ENCODE data around the gene VAV3.
A peak's percentile ranks its signal among the peaks of the same experiment; 100 is the strongest.

Gene VAV3

DNA sequence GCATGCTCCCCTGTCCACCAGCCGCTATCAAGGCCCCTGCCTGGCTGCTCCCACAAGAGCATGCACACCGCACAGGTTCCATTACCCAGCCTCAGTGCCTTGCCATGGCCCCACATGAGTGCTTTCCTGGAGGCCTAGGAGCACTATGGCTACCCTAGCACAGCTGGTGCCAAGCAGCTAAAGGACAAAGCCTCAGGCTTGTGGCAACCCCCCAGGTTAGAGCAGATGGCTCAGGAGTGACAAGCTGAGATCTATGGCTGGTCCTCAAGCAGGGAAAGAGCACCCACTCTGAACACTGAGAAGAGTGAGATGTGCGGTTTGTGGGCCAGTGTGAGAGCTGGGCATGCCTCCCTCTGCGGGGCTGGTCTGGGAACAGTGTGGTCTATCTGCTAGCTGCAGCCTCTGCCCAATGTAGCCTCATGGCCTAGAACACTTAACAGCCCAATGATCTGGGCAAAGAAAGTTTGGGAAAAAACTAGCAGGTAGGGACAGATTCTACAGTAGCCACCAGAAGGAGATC, 129.8 kb downstream of the VAV3 start:
- Histone ChIP-seq H3K9me3 (ENCODE audit: control insufficient read depth, low read length) (no peaks in the 10 kb centered on the region), H3K4me1 (ENCODE audit: control insufficient read depth, insufficient read depth, low read length, poor library complexity, severe bottlenecking) (no peaks in the 10 kb centered on the region), H3K27ac (ENCODE audit: insufficient read depth, low read length, poor library complexity, severe bottlenecking) (no peak overlapping the region), H3K36me3 (ENCODE audit: control insufficient read depth, insufficient read depth, low read length) (no peaks in the 10 kb centered on the region), H3K4me3 (ENCODE audit: insufficient read depth, low read depth, low read length, poor library complexity, severe bottlenecking) (no peak overlapping the region), H3K27me3 (replicated peaks; ENCODE audit: control insufficient read depth, insufficient read depth, low read length, poor library complexity, severe bottlenecking) (no peaks in the 10 kb centered on the region)
- DNase-seq = no peak

DNA sequence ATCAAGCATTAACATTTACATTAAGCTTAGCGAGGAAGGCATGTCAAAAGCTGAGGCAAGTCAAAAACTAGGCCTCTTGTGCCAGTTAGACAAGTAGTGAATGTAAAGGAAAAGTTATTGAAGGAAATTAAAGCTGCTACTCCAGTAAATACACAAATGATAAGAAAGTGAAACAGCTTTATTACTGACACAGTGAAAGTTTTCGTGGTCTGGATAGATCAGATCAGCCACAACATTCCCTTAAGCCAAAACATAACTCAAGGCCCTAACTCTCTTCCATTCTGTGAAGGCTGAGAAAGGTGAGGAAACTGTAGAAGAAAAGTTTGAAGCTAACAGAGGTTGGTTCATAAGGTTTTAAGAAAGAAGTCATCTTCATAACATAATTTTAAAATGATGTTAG, 131.9 kb downstream of the VAV3 start:
- Histone ChIP-seq H3K9me3 (ENCODE audit: control insufficient read depth, low read length) (no peaks in the 10 kb centered on the region), H3K36me3 (ENCODE audit: control insufficient read depth, insufficient read depth, low read length) (no peaks in the 10 kb centered on the region), H3K4me3 (ENCODE audit: insufficient read depth, low read depth, low read length, poor library complexity, severe bottlenecking) (no peak overlapping the region), H3K27me3 (replicated peaks; ENCODE audit: control insufficient read depth, insufficient read depth, low read length, poor library complexity, severe bottlenecking) (no peaks in the 10 kb centered on the region), H3K27ac (ENCODE audit: insufficient read depth, low read length, poor library complexity, severe bottlenecking) (no peak overlapping the region), H3K4me1 (ENCODE audit: control insufficient read depth, insufficient read depth, low read length, poor library complexity, severe bottlenecking) (peaks cover 9% of the 10 kb centered on the region)
- DNase-seq = no peak

DNA sequence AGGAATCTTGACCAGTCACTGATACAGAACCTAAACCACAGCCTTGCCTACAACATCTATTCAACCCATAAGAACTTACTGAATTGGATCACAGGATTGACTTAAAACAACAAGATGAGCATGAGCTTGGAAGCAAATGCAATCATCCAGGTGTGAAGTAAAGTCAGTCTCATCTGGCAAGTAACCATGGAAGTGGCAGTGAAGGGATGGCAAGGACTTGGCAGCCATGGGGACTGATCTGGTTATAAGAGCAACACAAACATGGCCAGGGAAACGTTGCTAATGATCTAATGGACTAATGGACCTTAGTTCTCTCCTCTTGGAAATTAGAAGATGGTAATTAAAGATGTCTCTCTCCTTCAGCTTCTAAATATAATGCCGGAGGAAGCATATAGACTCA, 133.1 kb downstream of the VAV3 start:
- Histone ChIP-seq H3K4me1 (ENCODE audit: control insufficient read depth, insufficient read depth, low read length, poor library complexity, severe bottlenecking) (peaks cover 9% of the 10 kb centered on the region), H3K9me3 (ENCODE audit: control insufficient read depth, low read length) (no peaks in the 10 kb centered on the region), H3K4me3 (ENCODE audit: insufficient read depth, low read depth, low read length, poor library complexity, severe bottlenecking) (no peak overlapping the region), H3K27ac (ENCODE audit: insufficient read depth, low read length, poor library complexity, severe bottlenecking) (no peak overlapping the region), H3K27me3 (replicated peaks; ENCODE audit: control insufficient read depth, insufficient read depth, low read length, poor library complexity, severe bottlenecking) (no peaks in the 10 kb centered on the region), H3K36me3 (ENCODE audit: control insufficient read depth, insufficient read depth, low read length) (no peaks in the 10 kb centered on the region)
- no peak for DNase-seq

DNA sequence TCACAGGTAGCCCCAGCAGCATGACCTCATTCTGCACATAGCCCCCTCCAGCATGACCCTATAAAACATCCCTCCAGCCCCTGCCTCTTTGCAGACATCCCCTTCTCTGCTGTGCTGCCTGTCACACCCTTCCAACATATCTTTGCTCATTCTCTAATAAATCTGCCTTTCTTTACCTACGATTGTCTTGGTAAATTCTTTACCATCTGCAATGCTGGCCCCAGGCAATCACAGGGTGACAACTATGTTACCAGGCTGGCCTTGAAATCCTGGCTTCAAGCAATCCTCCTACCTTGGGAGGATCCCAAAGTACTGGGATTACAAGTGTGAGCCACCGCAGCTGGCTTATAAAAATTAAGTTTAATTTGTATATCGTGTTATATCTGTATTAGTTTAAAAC, 134.5 kb downstream of the VAV3 start:
- Histone ChIP-seq H3K9me3 (ENCODE audit: control insufficient read depth, low read length) (no peaks in the 10 kb centered on the region), H3K27me3 (replicated peaks; ENCODE audit: control insufficient read depth, insufficient read depth, low read length, poor library complexity, severe bottlenecking) (no peaks in the 10 kb centered on the region), H3K4me1 (ENCODE audit: control insufficient read depth, insufficient read depth, low read length, poor library complexity, severe bottlenecking) (peaks cover 9% of the 10 kb centered on the region), H3K4me3 (ENCODE audit: insufficient read depth, low read depth, low read length, poor library complexity, severe bottlenecking) (no peak overlapping the region), H3K36me3 (ENCODE audit: control insufficient read depth, insufficient read depth, low read length) (no peaks in the 10 kb centered on the region), H3K27ac (ENCODE audit: insufficient read depth, low read length, poor library complexity, severe bottlenecking) (no peak overlapping the region)
- no peak for DNase-seq

DNA sequence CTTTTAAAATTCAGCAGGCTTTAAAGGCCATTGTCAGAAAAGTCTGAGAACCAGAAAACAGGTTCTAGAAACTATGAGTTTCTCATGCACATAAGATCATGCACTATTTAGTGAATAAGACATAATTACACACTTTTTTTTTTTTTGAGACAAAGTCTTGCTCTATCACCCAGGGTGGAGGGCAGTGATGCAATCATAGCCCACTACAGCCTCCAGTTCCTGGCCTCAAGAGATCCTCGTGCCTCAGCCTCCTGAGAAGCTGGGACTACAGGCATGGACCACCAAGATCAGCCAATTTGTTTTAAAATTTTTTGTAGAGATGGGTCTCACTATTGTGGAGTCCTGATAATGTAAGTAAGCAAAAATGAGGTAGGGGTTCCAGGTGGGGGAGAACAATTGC, 134.9 kb downstream of the VAV3 start:
- Histone ChIP-seq H3K27ac (ENCODE audit: insufficient read depth, low read length, poor library complexity, severe bottlenecking) (no peak overlapping the region), H3K27me3 (replicated peaks; ENCODE audit: control insufficient read depth, insufficient read depth, low read length, poor library complexity, severe bottlenecking) (no peaks in the 10 kb centered on the region), H3K4me1 (ENCODE audit: control insufficient read depth, insufficient read depth, low read length, poor library complexity, severe bottlenecking) (peaks cover 9% of the 10 kb centered on the region), H3K9me3 (ENCODE audit: control insufficient read depth, low read length) (no peaks in the 10 kb centered on the region), H3K4me3 (ENCODE audit: insufficient read depth, low read depth, low read length, poor library complexity, severe bottlenecking) (no peak overlapping the region), H3K36me3 (ENCODE audit: control insufficient read depth, insufficient read depth, low read length) (no peaks in the 10 kb centered on the region)
- DNase-seq = no peak

DNA sequence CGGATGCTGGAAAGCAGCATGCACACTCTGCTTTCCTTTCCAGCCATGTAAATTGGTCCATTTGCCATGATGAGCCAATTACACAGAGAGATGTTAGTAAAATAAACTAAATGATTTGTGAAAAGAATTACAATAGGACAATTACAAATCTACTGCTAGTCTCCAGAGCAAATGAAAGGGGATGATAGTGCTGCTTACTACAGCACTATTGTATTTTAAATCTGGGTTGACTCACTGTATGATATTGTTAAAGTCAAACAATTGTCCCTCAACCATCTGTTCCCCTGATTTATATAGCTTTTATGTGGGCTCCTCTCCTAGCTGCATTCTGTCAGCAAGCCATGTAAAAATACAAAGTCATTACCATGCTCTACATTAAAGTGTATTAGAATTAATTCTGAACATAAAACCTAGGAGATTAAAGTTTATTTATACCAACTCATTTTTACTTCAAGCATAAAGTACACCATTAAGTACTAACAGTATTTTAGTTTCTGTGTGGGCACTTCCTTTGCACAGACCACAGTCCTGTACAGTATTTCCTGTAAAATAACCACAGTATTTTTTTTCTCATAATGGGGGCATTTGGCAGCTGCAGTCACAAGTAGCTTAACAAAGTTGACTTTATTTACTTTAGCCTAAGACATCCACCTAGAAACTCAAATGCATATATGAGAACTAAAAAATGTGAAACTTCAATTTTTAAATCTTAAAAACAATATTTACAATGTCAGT, 135.8 kb downstream of the VAV3 start:
- Histone ChIP-seq H3K27ac (ENCODE audit: insufficient read depth, low read length, poor library complexity, severe bottlenecking) (no peak overlapping the region), H3K9me3 (ENCODE audit: control insufficient read depth, low read length) (no peaks in the 10 kb centered on the region), H3K4me1 (ENCODE audit: control insufficient read depth, insufficient read depth, low read length, poor library complexity, severe bottlenecking) (peaks cover 9% of the 10 kb centered on the region), H3K36me3 (ENCODE audit: control insufficient read depth, insufficient read depth, low read length) (no peaks in the 10 kb centered on the region), H3K27me3 (replicated peaks; ENCODE audit: control insufficient read depth, insufficient read depth, low read length, poor library complexity, severe bottlenecking) (no peaks in the 10 kb centered on the region), H3K4me3 (ENCODE audit: insufficient read depth, low read depth, low read length, poor library complexity, severe bottlenecking) (peak overlapping the region; percentile 15)
- no peak for DNase-seq

DNA sequence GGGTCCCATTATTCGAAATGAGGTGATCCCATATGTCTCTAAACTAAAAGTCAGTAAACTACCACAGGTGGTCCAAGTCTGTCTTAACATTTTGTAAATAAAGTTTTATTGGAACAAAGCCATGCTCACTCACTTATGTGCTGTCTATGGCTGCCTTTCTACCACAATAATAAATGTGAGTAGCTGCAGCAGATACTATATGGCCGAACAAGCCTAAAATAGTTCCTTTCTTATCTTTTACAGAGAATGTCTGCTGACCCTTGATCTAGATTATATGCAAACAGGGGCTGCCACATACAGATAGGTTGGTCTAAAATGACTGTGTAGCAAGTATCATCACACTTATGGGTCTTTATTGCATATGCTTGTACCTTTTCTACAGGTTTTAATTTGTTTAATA, 140.0 kb downstream of the VAV3 start:
- H3K4me1 ChIP-seq (ENCODE audit: control insufficient read depth, insufficient read depth, low read length, poor library complexity, severe bottlenecking) = peaks cover 9% of the 10 kb centered on the region
- no peaks in the 10 kb centered on the region for H3K36me3 ChIP-seq (ENCODE audit: control insufficient read depth, insufficient read depth, low read length)
- H3K4me3 ChIP-seq (ENCODE audit: insufficient read depth, low read depth, low read length, poor library complexity, severe bottlenecking) = no peak overlapping the region
- H3K27ac ChIP-seq (ENCODE audit: insufficient read depth, low read length, poor library complexity, severe bottlenecking) = no peak overlapping the region
- no peaks in the 10 kb centered on the region for H3K27me3 ChIP-seq (replicated peaks; ENCODE audit: control insufficient read depth, insufficient read depth, low read length, poor library complexity, severe bottlenecking)
- no peak for DNase-seq
- no peaks in the 10 kb centered on the region for H3K9me3 ChIP-seq (ENCODE audit: control insufficient read depth, low read length)

DNA sequence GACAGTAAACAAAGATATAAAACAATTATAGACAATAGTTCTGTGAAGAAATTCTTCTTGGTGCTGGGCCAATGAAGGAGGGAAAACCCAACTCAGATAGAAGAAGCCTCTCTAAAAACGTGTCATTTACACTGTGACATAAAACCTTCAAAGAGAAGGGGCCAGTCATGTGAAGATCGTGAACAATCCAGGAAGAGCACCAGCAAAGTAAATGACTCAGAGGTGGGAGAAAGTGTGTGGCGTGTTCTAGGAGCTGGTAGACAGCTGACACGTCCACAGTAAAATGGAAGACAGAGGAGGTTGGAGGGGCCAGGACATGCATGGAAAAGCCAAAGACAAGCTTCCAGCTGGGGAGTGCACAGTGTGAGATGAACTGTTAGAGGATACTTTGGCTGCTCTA, 143.6 kb downstream of the VAV3 start:
- Histone ChIP-seq H3K4me1 (ENCODE audit: control insufficient read depth, insufficient read depth, low read length, poor library complexity, severe bottlenecking) (no peaks in the 10 kb centered on the region), H3K27me3 (replicated peaks; ENCODE audit: control insufficient read depth, insufficient read depth, low read length, poor library complexity, severe bottlenecking) (no peaks in the 10 kb centered on the region), H3K36me3 (ENCODE audit: control insufficient read depth, insufficient read depth, low read length) (no peaks in the 10 kb centered on the region), H3K27ac (ENCODE audit: insufficient read depth, low read length, poor library complexity, severe bottlenecking) (no peak overlapping the region), H3K9me3 (ENCODE audit: control insufficient read depth, low read length) (no peaks in the 10 kb centered on the region), H3K4me3 (ENCODE audit: insufficient read depth, low read depth, low read length, poor library complexity, severe bottlenecking) (no peak overlapping the region)
- DNase-seq = no peak

DNA sequence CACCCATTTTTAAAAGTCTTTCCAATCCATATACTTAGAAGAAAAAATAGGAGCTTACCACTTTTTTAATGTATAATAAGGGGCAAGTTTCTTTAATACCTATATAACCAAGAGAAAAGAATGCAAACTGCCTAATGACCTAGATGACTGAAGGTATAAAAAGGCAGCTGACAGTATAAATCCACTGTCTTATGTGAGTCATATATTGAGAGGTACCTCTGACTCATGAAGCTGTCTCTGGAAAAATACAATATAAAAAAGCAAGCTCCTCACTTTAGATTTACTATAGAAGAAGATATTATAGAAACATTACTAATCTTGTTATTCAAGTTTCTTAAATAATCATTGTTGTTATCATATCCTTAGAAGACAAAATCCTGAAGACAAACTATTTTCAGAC, 144.2 kb downstream of the VAV3 start:
- DNase-seq = no peak
- Histone ChIP-seq H3K4me3 (ENCODE audit: insufficient read depth, low read depth, low read length, poor library complexity, severe bottlenecking) (no peak overlapping the region), H3K4me1 (ENCODE audit: control insufficient read depth, insufficient read depth, low read length, poor library complexity, severe bottlenecking) (no peaks in the 10 kb centered on the region), H3K36me3 (ENCODE audit: control insufficient read depth, insufficient read depth, low read length) (no peaks in the 10 kb centered on the region), H3K27ac (ENCODE audit: insufficient read depth, low read length, poor library complexity, severe bottlenecking) (no peak overlapping the region), H3K9me3 (ENCODE audit: control insufficient read depth, low read length) (no peaks in the 10 kb centered on the region), H3K27me3 (replicated peaks; ENCODE audit: control insufficient read depth, insufficient read depth, low read length, poor library complexity, severe bottlenecking) (no peaks in the 10 kb centered on the region)

DNA sequence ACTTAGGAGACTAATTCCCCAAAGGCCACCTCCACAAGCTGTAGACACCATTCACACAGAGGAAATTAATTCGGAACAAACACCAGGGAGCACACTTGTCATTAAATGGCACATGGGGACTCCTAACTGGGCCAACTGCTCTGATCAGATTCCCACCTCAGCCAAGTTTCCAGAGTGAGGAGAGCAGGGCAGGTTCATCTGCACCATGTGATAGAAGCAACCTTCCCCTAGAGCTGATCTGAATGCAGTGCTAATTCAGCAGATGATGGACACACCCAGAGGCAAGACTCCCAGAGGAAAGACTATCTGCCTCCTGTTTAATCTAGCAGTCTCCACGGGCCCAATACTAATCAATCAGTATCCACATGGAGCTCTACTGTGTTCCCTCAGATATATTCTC, 147.0 kb downstream of the VAV3 start:
- no peak overlapping the region for H3K4me3 ChIP-seq (ENCODE audit: insufficient read depth, low read depth, low read length, poor library complexity, severe bottlenecking)
- no peaks in the 10 kb centered on the region for H3K36me3 ChIP-seq (ENCODE audit: control insufficient read depth, insufficient read depth, low read length)
- H3K9me3 ChIP-seq (ENCODE audit: control insufficient read depth, low read length) = no peaks in the 10 kb centered on the region

More for the DNA sequence above, 147.0 kb downstream of the VAV3 start:
- DNase-seq = no peak
- Histone ChIP-seq H3K27me3 (replicated peaks; ENCODE audit: control insufficient read depth, insufficient read depth, low read length, poor library complexity, severe bottlenecking) (no peaks in the 10 kb centered on the region), H3K27ac (ENCODE audit: insufficient read depth, low read length, poor library complexity, severe bottlenecking) (no peak overlapping the region), H3K4me1 (ENCODE audit: control insufficient read depth, insufficient read depth, low read length, poor library complexity, severe bottlenecking) (no peaks in the 10 kb centered on the region)
